ENCODE results near the gene NME5. TPM values are rescaled to one million over a fixed set of nuclear protein-coding genes. Genes with fewer than 3 reads are reported as not detected.

Gene NME5
- total and polyA plus RNA-seq, 4 donors = 0.09 to 1.3 (median 0.40) TPM

- no peak for TF ChIP-seq REST (IDR thresholded peaks at IDR 0.05)
- no peak for TF ChIP-seq HNF4A (conservative IDR thresholded peaks at IDR 0.05)
- no peak for TF ChIP-seq EGR1 (IDR thresholded peaks at IDR 0.05; ENCODE audit: low read depth in 2 of 2)
- TF ChIP-seq FOXA2 (IDR thresholded peaks at IDR 0.05) = no peak
- no peak for TF ChIP-seq ATF3 (IDR thresholded peaks at IDR 0.05)
- TF ChIP-seq YY1 (IDR thresholded peaks at IDR 0.05) = no peak
- no peak for TF ChIP-seq GABPA (IDR thresholded peaks at IDR 0.05 in 1 of 2, conservative IDR thresholded peaks at IDR 0.05 in 1 of 2)
These were observed 24.0 kb downstream of the NME5 start (continued) for GRCh38 chr5:138115254-138115653.

- WGBS = 51% methylated on average over 1 of the region's 1 CpG
- TF ChIP-seq EGR1 (IDR thresholded peaks at IDR 0.05; ENCODE audit: low read depth in 2 of 2) (no peak), CTCF (IDR thresholded peaks at IDR 0.05; ENCODE audit: low read depth, low read length, missing input control) (no peak), NR2F2 (IDR thresholded peaks at IDR 0.05) (no peak), YY1 (IDR thresholded peaks at IDR 0.05) (no peak)
- Histone ChIP-seq H3K36me3 (ENCODE audit: control insufficient read depth in 4 of 4, insufficient read depth in 3 of 4, low read depth in 1 of 4, low read length in 3 of 4) (no peaks in the 10 kb centered on the region), H3K9ac (ENCODE audit: low read depth in 1 of 2, low read length in 2 of 2) (no peak overlapping the region), H3K4me3 (ENCODE audit: low read depth in 1 of 3, low read length in 3 of 3) (no peak overlapping the region), H3K9me3 (ENCODE audit: control insufficient read depth in 4 of 4, low read length in 3 of 4) (no peaks in the 10 kb centered on the region), H3K4me1 (ENCODE audit: control insufficient read depth in 4 of 4, insufficient read depth in 4 of 4, low read length in 3 of 4) (no peaks in the 10 kb centered on the region), H3K27ac (ENCODE audit: low read depth in 1 of 2, low read length in 2 of 2) (no peak overlapping the region), H3K27me3 (ENCODE audit: control insufficient read depth in 4 of 4, insufficient read depth in 4 of 4, low read length in 3 of 4) (no peaks in the 10 kb centered on the region)
- DNase-seq (ENCODE audit: low spot score) = no peak
These were observed 27.3 kb downstream of the NME5 start for GRCh38 chr5:138111937-138112336.

GRCh38 chr5:138111181-138111580 is 28.0 kb downstream of the NME5 start:
- Histone ChIP-seq H3K27me3 (ENCODE audit: control insufficient read depth in 4 of 4, insufficient read depth in 4 of 4, low read length in 3 of 4) (no peaks in the 10 kb centered on the region), H3K9me3 (ENCODE audit: control insufficient read depth in 4 of 4, low read length in 3 of 4) (no peaks in the 10 kb centered on the region), H3K9ac (ENCODE audit: low read depth in 1 of 2, low read length in 2 of 2) (no peak overlapping the region), H3K36me3 (ENCODE audit: control insufficient read depth in 4 of 4, insufficient read depth in 3 of 4, low read depth in 1 of 4, low read length in 3 of 4) (no peaks in the 10 kb centered on the region), H3K27ac (ENCODE audit: low read depth in 1 of 2, low read length in 2 of 2) (no peak overlapping the region), H3K4me1 (ENCODE audit: control insufficient read depth in 4 of 4, insufficient read depth in 4 of 4, low read length in 3 of 4) (no peaks in the 10 kb centered on the region), H3K4me3 (ENCODE audit: low read depth in 1 of 3, low read length in 3 of 3) (no peak overlapping the region)
- TF ChIP-seq EGR1 (IDR thresholded peaks at IDR 0.05; ENCODE audit: low read depth in 2 of 2) = no peak
- TF ChIP-seq RAD21 (IDR thresholded peaks at IDR 0.05) = no peak
- no peak for TF ChIP-seq REST (IDR thresholded peaks at IDR 0.05)
- TF ChIP-seq YY1 (IDR thresholded peaks at IDR 0.05) = no peak
- no peak for TF ChIP-seq JUND (IDR thresholded peaks at IDR 0.05)
- TF ChIP-seq GABPA (IDR thresholded peaks at IDR 0.05 in 1 of 2, conservative IDR thresholded peaks at IDR 0.05 in 1 of 2) = no peak
- TF ChIP-seq ATF3 (IDR thresholded peaks at IDR 0.05) = no peak
- no peak for TF ChIP-seq NR2F2 (IDR thresholded peaks at IDR 0.05)
- TF ChIP-seq HNF4G (IDR thresholded peaks at IDR 0.05) = no peak
- no peak for TF ChIP-seq HNF4A (conservative IDR thresholded peaks at IDR 0.05)
- no peak for TF ChIP-seq TAF1 (conservative IDR thresholded peaks at IDR 0.05)
- WGBS = 81% methylated on average over 4 of the region's 4 CpGs
- no peak for DNase-seq (ENCODE audit: low spot score)

Measured in liver (tissue), 9 donors.